NCI-H69 (cell line): ENCODE data around the gene DNAI1.

ENCODE experiments used
- DNase-seq: peaks from one replicate; lab custom pipeline; 2025; lab: John Stamatoyannopoulos, UW

The DNAI1 gene

DNA sequence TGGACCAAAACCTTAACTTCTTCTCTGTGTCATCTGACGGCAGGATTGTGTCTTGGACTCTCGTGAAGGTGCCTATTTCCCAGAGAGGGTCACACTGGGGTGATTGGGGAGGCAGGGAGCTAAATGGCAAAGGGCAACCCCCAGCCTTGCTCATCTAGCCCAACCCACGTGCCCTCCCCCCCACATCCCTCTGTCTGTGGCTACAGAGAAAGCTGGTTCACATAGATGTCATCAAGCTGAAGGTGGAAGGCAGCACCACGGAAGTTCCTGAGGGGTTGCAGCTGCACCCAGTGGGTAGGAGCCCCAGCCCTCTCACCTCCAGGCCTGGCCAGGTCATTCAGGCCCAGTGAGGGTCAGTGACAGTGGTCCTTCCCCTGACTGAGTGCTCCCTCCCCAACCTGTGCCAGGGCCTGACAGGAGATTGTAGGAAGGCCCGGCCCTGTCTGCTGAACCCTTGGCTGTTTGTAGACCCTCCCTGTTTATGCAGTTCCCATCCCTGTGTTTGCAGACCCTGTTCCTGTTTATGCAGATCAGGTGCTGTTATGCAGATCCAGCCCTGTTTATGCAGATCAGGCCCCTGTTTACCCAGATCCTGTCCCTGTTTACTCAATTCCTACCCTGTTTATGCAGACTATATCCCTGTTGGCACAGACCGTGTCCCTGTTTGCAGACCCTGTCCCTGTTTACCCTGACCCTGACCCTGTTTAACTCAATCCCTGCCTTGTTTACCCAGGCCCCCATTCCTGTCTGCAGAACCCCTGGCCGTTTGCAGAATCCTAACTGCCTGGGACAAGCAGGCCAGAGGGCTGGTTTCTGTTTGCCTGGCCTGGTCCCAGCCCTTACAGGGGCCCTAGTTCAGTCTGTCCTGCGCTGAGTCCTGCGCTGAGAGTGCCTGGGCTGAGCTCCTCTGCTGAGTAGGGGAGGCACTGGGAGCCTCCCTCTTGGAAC is 53.8 kb downstream of the DNAI1 start:
- no peak for DNase-seq

DNA sequence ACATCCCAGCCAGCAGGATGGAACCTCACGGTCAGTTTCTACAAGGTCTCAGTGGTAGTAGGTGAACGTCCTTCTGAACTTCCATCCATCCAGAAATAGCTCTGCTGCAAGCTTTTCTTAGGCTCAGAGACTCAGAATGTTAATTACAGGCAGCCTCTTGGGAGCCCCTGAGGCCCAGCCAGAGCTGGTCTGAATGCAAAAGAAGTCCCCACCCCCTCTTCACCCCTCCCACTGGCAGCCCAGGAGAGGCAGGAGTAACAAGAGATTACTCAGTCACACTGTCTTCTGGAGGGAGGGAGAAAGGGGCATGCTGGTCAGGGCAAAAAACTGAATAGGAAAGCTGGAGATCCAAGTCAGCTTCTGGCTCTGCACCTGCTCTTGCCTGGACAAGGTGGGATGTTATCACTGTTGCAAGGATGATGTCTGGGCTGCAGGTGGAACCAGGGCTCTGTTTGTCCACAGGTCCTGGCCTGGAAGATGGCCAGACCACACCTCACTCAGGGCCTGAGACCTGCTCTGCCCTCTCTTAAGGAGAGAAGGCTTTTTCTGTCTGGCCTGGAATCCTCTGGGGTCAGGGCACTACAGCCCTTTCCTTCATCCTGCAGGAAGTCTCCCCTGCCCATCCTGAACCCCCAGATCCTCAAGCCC is 55.1 kb downstream of the DNAI1 start:
- peak; percentile 86 for DNase-seq

DNA sequence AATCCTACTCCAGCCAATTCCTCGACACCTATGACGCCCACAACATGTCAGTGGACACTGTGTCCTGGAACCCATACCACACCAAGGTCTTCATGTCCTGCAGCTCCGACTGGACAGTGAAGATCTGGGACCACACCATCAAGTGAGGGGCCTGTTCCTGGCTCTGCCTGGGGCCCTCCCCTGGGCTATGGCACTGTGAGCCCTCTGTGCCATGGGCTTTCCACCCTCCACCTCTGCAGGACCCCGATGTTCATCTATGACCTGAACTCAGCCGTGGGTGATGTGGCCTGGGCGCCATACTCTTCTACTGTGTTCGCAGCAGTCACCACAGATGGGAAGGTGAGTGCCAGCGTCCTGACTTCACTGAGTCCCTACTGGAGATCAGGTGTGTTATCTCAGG is 55.8 kb downstream of the DNAI1 start:
- no peak for DNase-seq

DNA sequence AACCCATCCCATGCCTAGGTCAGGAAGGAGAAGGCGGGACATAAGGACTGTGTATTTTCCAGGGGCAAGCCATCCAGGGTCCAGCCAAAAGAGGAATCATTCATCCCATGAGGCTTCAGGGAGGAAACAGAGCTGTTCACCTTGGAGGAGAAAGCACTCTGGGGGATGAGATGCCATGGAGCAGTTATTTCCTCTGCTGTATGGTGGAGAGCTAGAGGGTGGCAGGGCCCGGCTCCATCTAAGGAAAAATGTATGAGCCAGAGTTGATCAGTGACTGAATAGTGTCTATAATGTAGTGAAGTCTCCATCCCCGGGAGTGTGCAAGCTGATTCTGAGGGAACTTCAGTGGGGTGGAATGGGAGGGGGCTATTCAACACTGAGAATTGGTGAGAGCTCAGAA is 56.2 kb downstream of the DNAI1 start:
- no peak for DNase-seq

DNA sequence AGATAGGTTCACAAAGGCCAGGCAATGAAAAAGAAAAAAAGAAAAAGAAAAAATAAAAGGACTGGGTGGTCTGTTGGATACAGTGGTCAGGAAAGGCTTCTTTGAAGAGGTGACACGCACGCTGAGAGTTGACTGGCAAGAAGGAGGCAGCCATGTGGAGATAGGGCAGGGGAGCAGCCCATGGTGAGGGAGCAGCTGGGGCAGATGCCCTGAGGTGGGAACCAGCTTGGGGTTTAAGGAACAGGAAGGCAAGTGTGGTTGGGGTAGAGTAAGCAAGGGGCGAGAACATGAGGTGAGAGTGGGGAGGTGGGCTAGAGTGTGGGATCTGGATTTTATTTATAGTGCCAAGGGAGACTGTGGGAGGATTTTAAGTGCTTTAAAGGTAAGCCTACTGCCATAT is 57.4 kb downstream of the DNAI1 start:
- no peak for DNase-seq

DNA sequence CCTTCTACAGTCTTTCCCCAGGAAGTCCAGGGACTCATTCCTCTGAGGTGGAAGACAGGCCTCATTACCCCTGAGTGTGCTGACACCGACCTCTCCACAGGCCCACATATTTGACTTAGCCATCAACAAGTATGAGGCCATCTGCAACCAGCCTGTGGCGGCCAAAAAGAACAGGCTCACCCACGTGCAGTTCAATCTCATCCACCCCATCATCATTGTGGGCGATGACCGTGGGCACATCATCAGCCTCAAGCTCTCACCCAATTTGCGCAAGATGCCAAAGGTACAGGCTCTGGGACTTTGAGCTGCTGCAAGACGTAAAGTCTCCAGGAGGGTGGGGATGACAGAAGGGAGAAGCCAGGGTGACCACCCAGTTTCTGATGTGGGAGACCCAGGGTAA is 58.6 kb downstream of the DNAI1 start:
- DNase-seq = no peak

DNA sequence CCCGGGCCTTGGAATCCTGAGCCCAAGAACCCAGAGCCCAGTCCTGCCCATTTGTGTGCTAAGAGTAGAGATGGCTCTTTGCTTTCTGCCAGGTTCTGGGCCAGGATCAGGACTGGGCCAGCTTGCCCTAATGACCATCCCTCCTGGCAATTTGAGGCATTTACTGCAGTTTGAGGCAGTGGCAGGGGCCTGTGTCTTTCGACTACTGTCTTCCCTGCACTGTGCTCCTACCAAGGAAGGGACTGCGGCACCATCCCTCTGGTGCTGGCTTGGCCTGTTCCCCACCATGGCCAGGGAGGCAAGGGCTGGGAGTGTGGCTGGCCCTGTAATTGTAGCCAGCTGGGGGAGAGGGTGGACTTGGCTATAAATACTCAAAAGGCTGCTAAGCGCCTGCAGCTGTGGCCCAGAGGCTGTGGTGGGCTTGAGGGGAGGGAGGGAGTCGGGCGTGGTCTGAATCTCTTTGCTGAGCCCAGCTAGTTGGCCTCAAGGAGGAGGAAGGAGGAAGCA is 59.6 kb downstream of the DNAI1 start:
- no peak for DNase-seq

DNA sequence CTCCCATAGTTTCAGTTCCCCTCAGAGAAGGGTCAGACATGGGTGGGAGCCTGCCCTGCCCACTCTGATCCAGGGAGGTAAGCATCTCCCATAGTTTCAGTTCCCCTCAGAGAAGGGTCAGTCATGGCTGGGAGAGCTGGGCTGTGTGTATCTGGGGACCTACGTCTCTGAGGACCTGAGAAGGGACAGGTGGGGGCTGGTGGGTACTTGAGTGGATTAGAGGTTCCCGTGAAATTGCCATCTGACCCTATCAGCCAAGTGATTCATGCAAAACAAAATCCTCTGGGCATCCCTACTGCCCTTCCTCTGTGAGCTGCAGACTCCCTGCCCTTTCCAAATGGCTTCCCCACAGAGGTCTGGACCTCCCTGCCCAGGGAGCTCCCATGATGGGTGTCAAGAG is 60.3 kb downstream of the DNAI1 start:
- no peak for DNase-seq

DNA sequence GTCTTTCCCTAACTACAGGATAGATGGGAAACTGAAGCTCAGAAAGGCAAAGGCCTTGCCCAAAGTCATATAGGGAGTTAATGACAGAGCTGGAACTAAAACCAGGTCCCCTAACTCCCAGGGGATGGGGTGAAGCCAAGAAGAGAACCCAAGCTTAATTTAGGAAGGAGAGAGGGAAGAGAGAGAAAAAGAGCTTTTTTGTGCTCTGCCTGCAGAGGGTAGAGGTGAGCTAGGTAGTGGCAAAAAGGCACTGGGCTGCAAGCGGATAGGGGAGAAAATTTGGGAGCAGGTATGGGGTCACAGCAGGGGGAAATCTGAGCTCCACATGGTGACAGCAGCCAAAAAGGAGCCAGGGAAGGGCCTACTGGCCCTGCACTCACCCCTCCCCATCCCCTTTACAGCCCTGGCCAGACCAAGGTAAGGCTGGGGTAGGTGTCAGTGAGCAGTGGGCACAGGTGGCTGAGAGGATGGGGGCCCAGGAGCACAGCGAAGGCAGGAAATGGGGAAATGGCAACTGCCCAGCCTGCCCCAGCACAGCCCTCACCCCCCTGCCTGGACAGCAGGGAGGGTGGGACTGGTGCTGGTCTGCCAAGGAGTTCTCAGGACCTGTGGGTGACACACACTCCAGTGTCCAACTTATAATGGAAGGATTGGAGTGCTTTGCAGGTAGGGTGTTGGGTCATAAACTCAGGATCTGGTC is 60.9 kb downstream of the DNAI1 start:
- no peak for DNase-seq

DNA sequence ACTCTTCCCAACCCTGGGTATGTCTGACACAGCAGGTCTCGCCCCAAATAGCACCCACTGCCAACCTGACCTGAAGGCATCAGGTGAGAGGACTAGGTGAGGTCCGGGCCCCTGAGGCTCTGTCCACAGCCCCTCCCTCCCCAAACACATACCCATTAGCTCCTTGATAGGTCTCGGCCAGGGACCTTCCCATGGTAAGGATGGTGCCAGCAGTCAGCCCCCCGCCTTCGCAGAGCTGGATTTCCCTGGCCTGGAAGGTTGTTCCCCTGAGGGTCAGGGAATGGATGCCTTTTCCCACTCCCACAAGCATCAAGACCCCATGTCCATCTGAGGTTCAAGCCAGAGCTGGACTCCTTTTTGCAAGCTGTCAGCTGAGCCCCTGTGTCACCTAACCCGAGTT is 61.5 kb downstream of the DNAI1 start:
- no peak for DNase-seq

DNA sequence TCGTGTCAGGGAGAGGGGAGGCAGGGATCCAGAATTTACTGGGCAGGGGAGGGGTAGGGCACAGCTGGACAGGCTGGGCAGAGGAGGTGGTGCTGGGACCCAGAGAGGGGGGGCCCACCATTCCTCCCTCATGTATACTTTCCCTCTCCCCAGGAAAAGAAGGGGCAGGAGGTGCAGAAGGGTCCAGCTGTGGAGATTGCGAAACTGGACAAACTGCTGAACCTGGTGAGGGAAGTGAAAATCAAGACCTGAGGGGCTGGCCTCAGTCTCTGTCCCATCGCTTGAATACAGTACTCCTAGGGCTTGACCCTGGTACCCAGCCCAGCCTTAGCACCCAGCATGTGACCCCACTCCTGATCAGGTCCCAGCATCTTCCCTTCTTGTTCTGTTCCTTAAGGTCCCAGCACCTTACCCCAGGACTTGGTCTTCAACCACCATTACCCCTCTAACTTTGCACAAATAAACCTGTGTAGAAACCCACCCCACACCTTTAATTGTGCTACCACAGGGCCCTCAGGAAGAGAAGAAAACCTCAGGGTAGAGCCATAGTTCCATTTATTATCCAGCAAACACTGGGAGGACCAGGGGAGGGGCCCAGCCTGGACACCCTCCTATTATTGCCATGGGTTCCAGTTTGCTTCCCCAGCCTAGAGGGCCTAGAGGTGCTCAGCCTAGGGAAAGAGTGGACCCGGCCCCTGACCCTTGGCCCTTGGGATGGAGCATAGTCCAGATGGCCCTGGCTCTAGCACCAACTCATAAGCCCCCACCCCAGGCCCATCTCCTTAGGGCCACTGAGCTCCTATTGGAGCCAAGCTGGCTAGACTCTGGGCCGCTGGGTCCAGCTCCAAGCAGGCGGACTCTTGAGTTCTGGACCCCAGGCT is 62.1 kb downstream of the DNAI1 start:
- no peak for DNase-seq

DNA sequence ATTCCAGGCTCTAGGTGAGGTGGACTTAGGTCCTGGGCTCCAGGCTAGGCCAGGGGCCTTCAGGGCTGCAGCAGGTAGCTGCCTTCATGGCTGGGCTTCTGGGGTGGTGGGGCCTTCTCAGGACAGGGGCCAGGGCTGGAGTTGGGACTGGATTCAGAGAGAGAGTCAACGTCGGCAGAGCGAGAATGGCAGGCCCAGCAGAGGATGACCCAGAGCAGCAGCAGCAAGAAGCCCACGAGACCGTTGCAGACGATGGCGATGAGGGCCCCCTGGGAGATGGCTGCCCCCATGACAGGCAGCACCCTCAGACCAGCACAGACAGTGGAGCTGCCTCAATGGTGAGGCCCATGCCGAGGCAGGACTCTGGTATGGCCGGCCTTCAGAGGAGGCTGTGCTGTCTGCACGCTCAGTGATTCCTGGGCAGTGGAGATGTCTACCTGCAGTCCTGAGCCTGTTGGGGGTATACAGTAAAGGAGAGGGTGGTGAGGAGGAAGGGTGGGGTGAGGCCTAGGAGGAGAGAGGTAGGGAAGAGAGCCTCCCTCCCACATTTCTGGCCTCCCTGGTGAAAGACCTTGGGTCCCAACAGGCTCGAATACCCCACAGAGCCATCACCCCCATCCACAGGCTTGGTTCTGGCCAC is 62.9 kb downstream of the DNAI1 start:
- no peak for DNase-seq

DNA sequence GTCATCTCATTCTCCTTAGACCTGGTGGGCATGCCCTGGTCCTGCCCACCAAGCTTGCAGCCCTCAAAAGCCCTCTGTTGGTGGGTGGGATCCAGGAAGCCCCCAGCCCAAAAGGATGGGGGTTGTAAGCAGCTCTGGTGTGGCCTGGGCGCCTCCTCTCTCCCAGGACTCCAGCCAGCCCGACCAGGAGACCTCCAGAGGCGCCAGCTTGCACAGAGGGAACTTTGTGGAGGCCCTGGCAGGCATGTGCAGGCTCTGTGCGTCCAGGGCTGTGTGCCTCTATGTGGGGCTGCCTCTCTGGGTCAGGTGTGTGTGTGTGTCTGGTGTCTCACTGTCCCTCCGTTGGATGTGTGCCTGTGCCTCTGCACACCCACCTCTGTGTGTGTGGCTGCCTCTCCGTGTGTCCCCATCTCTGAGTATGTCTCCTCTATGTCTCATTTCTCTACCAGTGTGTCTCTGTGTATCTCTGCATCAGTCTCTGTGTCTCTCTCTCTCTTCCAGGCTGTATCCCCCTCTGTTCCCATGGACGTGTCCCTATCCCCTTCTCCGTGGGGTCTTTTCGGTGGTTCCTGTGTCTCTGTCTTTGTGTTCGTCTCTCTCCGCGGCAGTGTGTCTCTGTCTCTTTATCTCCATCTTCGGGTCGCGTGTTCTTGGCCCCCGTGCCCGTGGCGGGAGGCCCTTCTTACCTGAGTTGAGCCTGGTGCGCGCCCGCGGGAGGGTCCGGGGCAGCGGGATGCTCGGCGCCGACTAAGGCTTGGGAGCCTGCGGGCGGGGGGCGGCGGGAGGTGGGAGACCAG is 63.7 kb downstream of the DNAI1 start:
- DNase-seq = no peak

DNA sequence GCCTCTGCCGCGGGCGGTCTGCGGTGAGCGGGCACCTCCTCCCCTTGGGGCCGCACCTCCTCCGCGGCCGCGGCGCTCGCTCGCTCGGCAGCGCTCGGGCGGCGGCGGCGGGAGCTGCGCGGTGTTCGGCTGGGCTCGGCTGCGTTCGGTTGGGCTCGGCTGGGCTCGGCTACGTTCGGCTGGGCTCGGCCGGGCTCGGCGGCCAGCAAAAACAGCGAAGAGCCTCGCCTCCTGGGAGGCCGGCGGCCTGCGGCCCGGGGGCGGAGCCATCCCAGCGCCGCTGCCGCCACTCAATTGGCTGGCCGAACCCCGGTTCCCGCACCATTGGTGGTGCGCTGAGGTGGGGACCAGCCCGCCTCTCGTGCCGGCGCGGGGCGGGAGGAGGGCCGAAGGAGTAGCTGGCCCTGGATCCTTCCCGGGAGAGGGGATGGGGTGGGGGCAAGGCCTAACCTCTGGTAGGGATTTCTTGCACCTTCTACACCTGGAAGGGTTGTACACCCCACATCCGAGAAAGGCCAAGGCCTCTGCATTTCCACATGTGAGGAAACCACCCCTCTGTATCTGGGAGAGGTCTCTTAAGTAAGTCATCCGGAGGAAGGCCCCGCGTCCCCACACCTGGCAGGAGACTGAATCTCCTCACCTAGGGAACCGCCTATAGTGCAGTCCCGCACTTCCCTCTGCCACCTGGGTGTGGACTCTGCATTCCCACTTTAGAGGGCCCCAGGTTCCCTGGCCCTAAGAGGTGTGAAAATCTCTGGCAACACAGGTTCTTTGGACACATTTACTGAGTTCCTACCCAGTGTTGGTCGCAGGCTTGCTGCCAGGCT is 64.6 kb downstream of the DNAI1 start, which contains the start of gene ENHO:
ENHO (minus strand) TSS at position 20 of the 827 bp plus-strand sequence. CDS start 1,295 bp downstream, outside the sequence.
- peak; percentile 97 for DNase-seq

DNA sequence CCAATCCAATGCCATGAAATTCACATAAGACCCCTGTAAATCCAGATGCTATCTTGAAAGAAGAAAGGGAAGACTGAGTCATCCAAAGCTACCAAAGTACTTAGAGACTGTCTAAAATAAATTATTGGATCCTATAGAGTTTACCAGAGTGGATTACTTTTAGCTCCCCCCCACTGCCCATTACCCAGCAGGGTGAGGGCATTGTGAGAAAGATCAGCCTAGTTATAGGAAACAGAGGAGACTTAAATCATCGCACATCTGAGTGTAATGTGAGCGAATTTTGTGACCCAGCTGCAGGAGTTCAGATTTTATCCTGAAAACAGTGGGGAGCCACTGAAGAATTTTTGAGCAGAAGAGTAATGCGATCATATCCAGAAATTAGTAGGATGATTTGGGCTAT is 65.7 kb downstream of the DNAI1 start:
- no peak for DNase-seq

DNA sequence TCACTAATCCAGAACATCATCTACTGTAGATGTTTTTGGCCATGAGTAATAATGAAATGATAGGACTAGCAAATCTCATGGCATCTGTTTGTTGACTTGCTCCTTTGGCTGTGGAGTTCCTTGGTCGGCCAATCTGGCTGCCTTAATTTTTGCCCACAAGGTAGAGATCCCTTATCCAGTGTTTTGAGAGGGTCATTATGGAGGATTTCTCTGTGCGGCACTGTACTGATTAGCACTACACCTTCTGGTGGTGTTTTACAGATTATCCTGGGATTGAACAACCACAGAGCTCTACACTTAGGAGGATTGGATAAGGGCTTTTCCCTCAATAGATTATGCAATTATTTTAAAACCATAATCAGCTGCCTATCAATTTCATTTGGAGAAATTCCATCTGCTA is 67.4 kb downstream of the DNAI1 start:
- DNase-seq = no peak

DNA sequence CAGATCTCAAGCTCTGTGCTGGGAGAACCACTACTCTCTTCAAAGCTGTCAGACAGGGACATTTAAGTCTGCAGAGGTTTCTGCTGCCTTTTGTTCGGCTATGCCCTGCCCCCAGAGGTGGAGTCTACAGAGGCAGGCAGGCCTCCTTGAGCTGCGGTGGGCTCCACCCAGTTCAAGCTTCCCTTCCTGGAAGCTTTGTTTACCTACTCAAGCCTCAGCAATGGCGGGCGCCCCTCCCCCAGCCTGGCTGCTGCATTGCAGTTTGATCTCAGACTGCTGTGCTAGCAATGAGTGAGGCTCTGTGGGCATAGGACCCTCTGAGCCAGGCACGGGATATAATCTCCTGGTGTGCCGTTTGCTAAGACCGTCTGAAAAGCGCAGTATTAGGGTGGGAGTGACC is 73.4 kb downstream of the DNAI1 start:
- DNase-seq = peak; percentile 56

DNA sequence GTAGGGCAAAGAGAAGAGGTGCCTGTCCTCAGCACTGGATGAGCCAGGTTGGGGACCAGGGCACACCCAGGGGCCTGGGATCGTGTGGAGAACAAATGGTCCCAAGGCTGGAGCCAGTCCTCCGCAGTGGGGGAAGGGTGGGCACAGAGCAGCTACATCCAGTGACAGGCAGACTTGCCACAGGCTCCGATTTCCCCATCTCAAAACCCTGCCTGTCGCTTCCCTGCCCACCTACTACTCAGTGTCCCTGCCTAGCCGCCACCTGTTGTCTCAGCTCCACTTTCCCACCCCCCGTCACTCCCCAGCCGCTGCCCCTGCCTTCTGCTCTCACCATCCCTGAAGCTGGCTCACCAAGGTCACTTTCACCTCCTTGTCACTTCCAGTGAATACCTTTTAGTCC is 78.1 kb downstream of the DNAI1 start:
- DNase-seq = no peak

DNA sequence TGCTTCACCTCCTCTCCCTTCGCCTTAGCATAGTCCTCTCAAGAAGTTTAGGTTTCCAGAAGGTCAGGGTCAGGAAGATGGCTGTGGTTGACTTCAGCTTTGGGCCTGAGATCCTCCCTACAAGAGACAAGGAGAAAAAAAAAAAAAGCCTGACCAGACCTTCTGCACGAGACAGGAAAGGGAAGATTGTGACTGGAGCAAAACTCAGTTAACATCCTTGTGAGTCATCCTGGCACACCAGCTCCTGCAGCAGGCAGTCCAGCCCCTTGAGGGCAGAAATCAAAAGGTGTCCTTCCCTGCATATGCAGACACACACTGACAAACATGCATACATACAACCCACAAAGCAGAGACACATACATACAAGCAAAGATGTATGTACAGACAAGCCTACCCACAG is 82.2 kb downstream of the DNAI1 start:
- no peak for DNase-seq
